Nephron (organoid): ENCODE results near the gene CRACDL.

ENCODE experiments used
- H3K27ac Mint-ChIP-seq, 3 experiments: 2 replicates each; pipeline ENCODE4 v1.8.0; 2020; ENCODE audit warnings: mixed read lengths in 3 of 3, mild to moderate bottlenecking in 2 of 3, moderate library complexity in 1 of 3
- H3K27me3 Mint-ChIP-seq: 2 replicates; pipeline ENCODE4 v1.8.0; 2021; ENCODE audit warnings: low read depth, mild to moderate bottlenecking, moderate library complexity, mixed read lengths
- H3K36me3 Mint-ChIP-seq: 2 replicates; pipeline ENCODE4 v1.8.0; 2020; ENCODE audit warnings: low read depth, mixed read lengths
- H3K4me1 Mint-ChIP-seq: 2 replicates; pipeline ENCODE4 v1.8.0; 2020; ENCODE audit warnings: mixed read lengths
- H3K4me3 Mint-ChIP-seq, 3 experiments: 2 replicates each; pipeline ENCODE4 v1.8.0; 2020; ENCODE audit warnings: mild to moderate bottlenecking in 3 of 3, mixed read lengths in 3 of 3, moderate library complexity in 2 of 3
- H3K9me3 Mint-ChIP-seq: 2 replicates; pipeline ENCODE4 v1.8.0; 2020; ENCODE audit warnings: mixed read lengths
- CTCF ChIP-seq, 3 experiments: fragments of 200-600 bp; sonication (generic); IDR thresholded peaks; one replicate each; pipeline ENCODE4 v1.5.0; 2021; ENCODE audit warnings: antibody characterized with exemption in 3 of 3; ENCODE audit not compliant: unreplicated experiment in 3 of 3

The CRACDL gene

GRCh38 chr2:98874186-98874689, 61.8 kb downstream of the CRACDL start:
- Mint-ChIP-seq H3K9me3 (no peaks in the 10 kb centered on the region), H3K36me3 (no peaks in the 10 kb centered on the region), H3K27me3 (peaks cover 7% of the 10 kb centered on the region)

GRCh38 chr2:98872526-98872925, 63.5 kb downstream of the CRACDL start:
- Mint-ChIP-seq H3K27ac (no peak overlapping the region), H3K36me3 (no peaks in the 10 kb centered on the region), H3K27me3 (peaks cover 7% of the 10 kb centered on the region)

More at GRCh38 chr2:98874186-98874689, 61.8 kb downstream of the CRACDL start:
- no peak for TF ChIP-seq CTCF (IDR thresholded peaks at IDR 0.05; ENCODE audit: unreplicated experiment in 3 of 3)
- H3K27ac Mint-ChIP-seq = no peak overlapping the region
- H3K4me1 Mint-ChIP-seq = peaks cover 16% of the 10 kb centered on the region
- no peak overlapping the region for H3K4me3 Mint-ChIP-seq

GRCh38 chr2:98871506-98871905, 64.5 kb downstream of the CRACDL start:
- Mint-ChIP-seq H3K9me3 (no peaks in the 10 kb centered on the region), H3K36me3 (no peaks in the 10 kb centered on the region), H3K27me3 (peaks cover 7% of the 10 kb centered on the region), H3K4me1 (peaks cover 20% of the 10 kb centered on the region), H3K4me3 (no peak overlapping the region), H3K27ac (no peak overlapping the region)
- TF ChIP-seq CTCF (IDR thresholded peaks at IDR 0.05; ENCODE audit: unreplicated experiment in 3 of 3) = no peak

More at GRCh38 chr2:98872526-98872925, 63.5 kb downstream of the CRACDL start:
- Mint-ChIP-seq H3K4me1 (peaks cover 20% of the 10 kb centered on the region), H3K4me3 (no peak overlapping the region), H3K9me3 (no peaks in the 10 kb centered on the region)
- no peak for TF ChIP-seq CTCF (IDR thresholded peaks at IDR 0.05; ENCODE audit: unreplicated experiment in 3 of 3)

- no peak for TF ChIP-seq CTCF (IDR thresholded peaks at IDR 0.05; ENCODE audit: unreplicated experiment in 3 of 3)
- H3K27ac Mint-ChIP-seq = no peak overlapping the region
- no peaks in the 10 kb centered on the region for H3K9me3 Mint-ChIP-seq
- peaks cover 7% of the 10 kb centered on the region for H3K27me3 Mint-ChIP-seq
- no peaks in the 10 kb centered on the region for H3K36me3 Mint-ChIP-seq
- no peak overlapping the region for H3K4me3 Mint-ChIP-seq
- H3K4me1 Mint-ChIP-seq = peaks cover 26% of the 10 kb centered on the region
These were observed 65.4 kb downstream of the CRACDL start for GRCh38 chr2:98870516-98871158.

GRCh38 chr2:98869870-98870269, 66.2 kb downstream of the CRACDL start:
- Mint-ChIP-seq H3K27ac (peak overlapping the region in 1 of 3 experiments; percentile 45), H3K27me3 (peaks cover 3% of the 10 kb centered on the region), H3K36me3 (no peaks in the 10 kb centered on the region), H3K4me1 (peaks cover 32% of the 10 kb centered on the region), H3K9me3 (no peaks in the 10 kb centered on the region), H3K4me3 (no peak overlapping the region)
- no peak for TF ChIP-seq CTCF (IDR thresholded peaks at IDR 0.05; ENCODE audit: unreplicated experiment in 3 of 3)

- H3K27me3 Mint-ChIP-seq = peaks cover 3% of the 10 kb centered on the region
These were observed 66.8 kb downstream of the CRACDL start for GRCh38 chr2:98869272-98869641.

More at GRCh38 chr2:98869272-98869641, 66.8 kb downstream of the CRACDL start:
- Mint-ChIP-seq H3K9me3 (no peaks in the 10 kb centered on the region), H3K36me3 (no peaks in the 10 kb centered on the region), H3K4me1 (peaks cover 32% of the 10 kb centered on the region), H3K27ac (peak overlapping the region in 1 of 3 experiments; percentile 45), H3K4me3 (no peak overlapping the region)
- TF ChIP-seq CTCF (IDR thresholded peaks at IDR 0.05; ENCODE audit: unreplicated experiment in 3 of 3) = no peak
